ENCODE results near the gene TRPM2.
"Not testable (repeated sequence)": the region's sequence is repeated elsewhere in the genome, so short reads cannot be mapped to it uniquely, and the experiment has no call there.

Gene TRPM2

GRCh38 chr21:44332965-44333364, 20.5 kb upstream of the TRPM2 start:
- no peak for ATAC-seq (replicated peaks; ENCODE audit: extremely low read depth, poor library complexity, severe bottlenecking)

GRCh38 chr21:44333509-44334328, 19.7 kb upstream of the TRPM2 start:
- Mint-ChIP-seq H3K27me3 (no peaks in the 10 kb centered on the region), H3K4me1 (peaks cover 9% of the 10 kb centered on the region), H3K4me3 (no peak overlapping the region), H3K9me3 (no peaks in the 10 kb centered on the region), H3K27ac (ENCODE audit: low read depth) (no peak overlapping the region), H3K36me3 (ENCODE audit: insufficient read depth) (peaks cover 30% of the 10 kb centered on the region)
- ATAC-seq (replicated peaks; ENCODE audit: extremely low read depth, poor library complexity, severe bottlenecking) = no peak
- DNase-seq (ENCODE audit: low spot score in 2 of 2) = no peak

More at GRCh38 chr21:44332965-44333364, 20.5 kb upstream of the TRPM2 start:
- no peak for DNase-seq (ENCODE audit: low spot score in 2 of 2)
- Mint-ChIP-seq H3K27me3 (no peaks in the 10 kb centered on the region), H3K4me3 (no peak overlapping the region), H3K9me3 (no peaks in the 10 kb centered on the region), H3K36me3 (ENCODE audit: insufficient read depth) (peaks cover 26% of the 10 kb centered on the region), H3K27ac (ENCODE audit: low read depth) (peak overlapping the region; percentile 44), H3K4me1 (peaks cover 5% of the 10 kb centered on the region)

GRCh38 chr21:44334329-44335030, 18.9 kb upstream of the TRPM2 start:
- DNase-seq (ENCODE audit: low spot score in 2 of 2) (no peak), ATAC-seq (replicated peaks; ENCODE audit: extremely low read depth, poor library complexity, severe bottlenecking) (no peak)
- no peak overlapping the region for H3K4me3 Mint-ChIP-seq
- no peaks in the 10 kb centered on the region for H3K27me3 Mint-ChIP-seq
- no peak overlapping the region for H3K27ac Mint-ChIP-seq (ENCODE audit: low read depth)
- H3K36me3 Mint-ChIP-seq (ENCODE audit: insufficient read depth) = peaks cover 33% of the 10 kb centered on the region
- H3K9me3 Mint-ChIP-seq = no peaks in the 10 kb centered on the region
- peaks cover 12% of the 10 kb centered on the region for H3K4me1 Mint-ChIP-seq

GRCh38 chr21:44335266-44336059, 18.0 kb upstream of the TRPM2 start:
- H3K36me3 Mint-ChIP-seq (ENCODE audit: insufficient read depth) = peaks cover 38% of the 10 kb centered on the region
- peaks cover 18% of the 10 kb centered on the region for H3K4me1 Mint-ChIP-seq
- H3K27me3 Mint-ChIP-seq = no peaks in the 10 kb centered on the region
- DNase-seq (ENCODE audit: low spot score in 2 of 2) (no peak), ATAC-seq (replicated peaks; ENCODE audit: extremely low read depth, poor library complexity, severe bottlenecking) (no peak)
- H3K27ac Mint-ChIP-seq (ENCODE audit: low read depth) = no peak overlapping the region
- no peak overlapping the region for H3K4me3 Mint-ChIP-seq
- no peaks in the 10 kb centered on the region for H3K9me3 Mint-ChIP-seq

- no peaks in the 10 kb centered on the region for H3K9me3 Mint-ChIP-seq
- H3K4me1 Mint-ChIP-seq = peaks cover 21% of the 10 kb centered on the region
- H3K27me3 Mint-ChIP-seq = no peaks in the 10 kb centered on the region
- no peak for ATAC-seq (replicated peaks; ENCODE audit: extremely low read depth, poor library complexity, severe bottlenecking)
- no peak for DNase-seq (ENCODE audit: low spot score in 2 of 2)
- peak overlapping the region; percentile 51 for H3K4me3 Mint-ChIP-seq
- peak overlapping the region; percentile 97 for H3K27ac Mint-ChIP-seq (ENCODE audit: low read depth)
- peaks cover 38% of the 10 kb centered on the region for H3K36me3 Mint-ChIP-seq (ENCODE audit: insufficient read depth)
Observed at GRCh38 chr21:44337449-44337848, 16.0 kb upstream of the TRPM2 start.

- DNase-seq (ENCODE audit: low spot score in 2 of 2) (peak; percentile 27 to 34), ATAC-seq (replicated peaks; ENCODE audit: extremely low read depth, poor library complexity, severe bottlenecking) (peak; percentile 13)
- peaks cover 38% of the 10 kb centered on the region for H3K36me3 Mint-ChIP-seq (ENCODE audit: insufficient read depth)
- peak overlapping the region; percentile 97 for H3K27ac Mint-ChIP-seq (ENCODE audit: low read depth)
- H3K4me3 Mint-ChIP-seq = peak overlapping the region; percentile 51
- H3K27me3 Mint-ChIP-seq = no peaks in the 10 kb centered on the region
- H3K4me1 Mint-ChIP-seq = peaks cover 21% of the 10 kb centered on the region
- no peaks in the 10 kb centered on the region for H3K9me3 Mint-ChIP-seq
Observed at GRCh38 chr21:44337941-44338895, 15.2 kb upstream of the TRPM2 start.

- H3K36me3 Mint-ChIP-seq (ENCODE audit: insufficient read depth) = peaks cover 38% of the 10 kb centered on the region
- H3K4me3 Mint-ChIP-seq = peak within 1 kb of the TSS; percentile 96
- DNase-seq (ENCODE audit: low spot score in 2 of 2) (peak; percentile 91 to 95), ATAC-seq (replicated peaks; ENCODE audit: extremely low read depth, poor library complexity, severe bottlenecking) (peak; percentile 90)
- H3K27me3 Mint-ChIP-seq = no peaks in the 10 kb centered on the region
- no peaks in the 10 kb centered on the region for H3K9me3 Mint-ChIP-seq
- H3K4me1 Mint-ChIP-seq = peaks cover 21% of the 10 kb centered on the region
- peak within 1 kb of the TSS; percentile 97 for H3K27ac Mint-ChIP-seq (ENCODE audit: low read depth)
Observed at GRCh38 chr21:44338971-44339910, 14.2 kb upstream of the TRPM2 start, which contains the start of gene CFAP410. CFAP410 (minus strand) TSS chr21:44339390; CDS start chr21:44339194, 196 bp downstream.

- Mint-ChIP-seq H3K36me3 (ENCODE audit: insufficient read depth) (peaks cover 26% of the 10 kb centered on the region), H3K4me1 (peaks cover 21% of the 10 kb centered on the region)
- not testable (repeated sequence) for DNase-seq (ENCODE audit: low spot score in 2 of 2); H3K9me3 Mint-ChIP-seq; ATAC-seq (replicated peaks; ENCODE audit: extremely low read depth, poor library complexity, severe bottlenecking); H3K27me3 Mint-ChIP-seq; H3K4me3 Mint-ChIP-seq; H3K27ac Mint-ChIP-seq (ENCODE audit: low read depth)
Observed at GRCh38 chr21:44341726-44342458, 11.5 kb upstream of the TRPM2 start.

GRCh38 chr21:44342981-44343380, 10.4 kb upstream of the TRPM2 start:
- not testable (repeated sequence) for ATAC-seq (replicated peaks; ENCODE audit: extremely low read depth, poor library complexity, severe bottlenecking); H3K9me3 Mint-ChIP-seq; H3K27ac Mint-ChIP-seq (ENCODE audit: low read depth); DNase-seq (ENCODE audit: low spot score in 2 of 2); H3K4me3 Mint-ChIP-seq; H3K27me3 Mint-ChIP-seq
- H3K4me1 Mint-ChIP-seq = peaks cover 15% of the 10 kb centered on the region
- peaks cover 17% of the 10 kb centered on the region for H3K36me3 Mint-ChIP-seq (ENCODE audit: insufficient read depth)

- Mint-ChIP-seq H3K4me1 (peaks cover 7% of the 10 kb centered on the region), H3K36me3 (ENCODE audit: insufficient read depth) (peaks cover 5% of the 10 kb centered on the region), H3K4me3 (no peak overlapping the region), H3K27me3 (no peaks in the 10 kb centered on the region), H3K27ac (ENCODE audit: low read depth) (no peak overlapping the region), H3K9me3 (no peaks in the 10 kb centered on the region)
- ATAC-seq (replicated peaks; ENCODE audit: extremely low read depth, poor library complexity, severe bottlenecking) (no peak), DNase-seq (ENCODE audit: low spot score in 2 of 2) (no peak)
Observed at GRCh38 chr21:44344541-44345183, 8.8 kb upstream of the TRPM2 start.
